Non-pigmented ciliary epithelial cell (primary cell): ENCODE results near the gene IGFBP7.
"Not testable (repeated sequence)": the region's sequence is repeated elsewhere in the genome, so short reads cannot be mapped to it uniquely, and the experiment has no call there.

Experiments
- DNase-seq: peaks from one replicate; pipeline ENCODE4 v3.0.0-alpha.2; 2010; ENCODE audit warnings: low read depth

The IGFBP7 gene

DNA sequence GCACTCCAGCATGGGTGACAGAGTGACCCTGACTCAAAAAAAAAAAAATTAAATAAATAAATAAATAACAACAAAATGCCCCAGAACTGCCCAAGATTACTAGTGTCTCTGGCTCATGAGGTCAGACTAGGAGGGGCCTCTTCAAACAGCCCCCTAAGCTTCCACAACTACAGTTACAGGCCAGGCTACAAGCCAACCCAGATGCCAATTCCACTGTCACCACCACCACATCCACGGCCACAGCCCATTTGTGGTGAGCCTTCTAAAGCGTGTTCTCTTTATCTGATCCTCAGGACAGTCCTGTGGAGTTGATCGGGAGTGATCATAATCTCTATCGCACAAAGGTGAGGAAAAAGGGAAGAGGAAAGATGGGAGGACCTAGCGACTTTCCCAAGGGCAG lies 36.6 kb downstream of the IGFBP7 start:
- no peak for DNase-seq

DNA sequence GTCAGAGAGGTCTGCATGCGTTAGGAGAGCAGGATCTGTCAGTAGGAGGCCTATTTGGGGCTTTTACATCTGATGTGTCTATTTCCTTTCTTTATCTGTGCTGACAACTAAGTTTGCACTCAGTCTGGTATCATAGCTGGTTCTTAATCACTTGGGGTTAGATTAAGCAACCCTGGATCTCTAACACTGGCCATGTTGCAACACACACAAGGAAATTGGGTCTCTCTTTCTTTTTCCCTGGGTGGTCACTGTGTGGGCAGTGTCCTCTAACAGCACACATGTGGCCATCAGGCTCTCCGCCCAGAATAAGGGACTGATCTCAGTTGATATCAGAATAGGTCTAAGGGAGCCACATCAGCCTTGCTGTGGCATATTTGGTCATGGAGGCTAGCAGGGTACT lies 38.9 kb downstream of the IGFBP7 start:
- DNase-seq: no peak

DNA sequence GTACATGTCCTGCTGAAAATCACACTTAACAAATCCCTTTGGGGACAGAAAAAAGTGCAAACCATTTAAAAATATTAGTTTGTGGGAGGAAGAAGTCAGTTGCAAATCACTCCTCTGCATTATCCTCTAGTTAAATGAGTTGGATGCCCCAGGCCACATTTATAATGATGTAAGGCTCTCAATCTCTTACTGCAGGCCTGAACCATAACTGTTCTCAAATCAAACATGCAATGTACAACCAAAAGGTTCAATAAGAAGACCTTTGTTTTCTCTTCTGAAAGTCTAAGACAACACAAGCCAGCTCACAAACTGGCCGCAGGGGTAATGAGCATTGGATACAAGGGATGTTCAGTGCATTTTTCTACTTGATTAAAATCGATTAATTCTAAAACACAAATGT lies 39.7 kb downstream of the IGFBP7 start:
- DNase-seq: no peak

DNA sequence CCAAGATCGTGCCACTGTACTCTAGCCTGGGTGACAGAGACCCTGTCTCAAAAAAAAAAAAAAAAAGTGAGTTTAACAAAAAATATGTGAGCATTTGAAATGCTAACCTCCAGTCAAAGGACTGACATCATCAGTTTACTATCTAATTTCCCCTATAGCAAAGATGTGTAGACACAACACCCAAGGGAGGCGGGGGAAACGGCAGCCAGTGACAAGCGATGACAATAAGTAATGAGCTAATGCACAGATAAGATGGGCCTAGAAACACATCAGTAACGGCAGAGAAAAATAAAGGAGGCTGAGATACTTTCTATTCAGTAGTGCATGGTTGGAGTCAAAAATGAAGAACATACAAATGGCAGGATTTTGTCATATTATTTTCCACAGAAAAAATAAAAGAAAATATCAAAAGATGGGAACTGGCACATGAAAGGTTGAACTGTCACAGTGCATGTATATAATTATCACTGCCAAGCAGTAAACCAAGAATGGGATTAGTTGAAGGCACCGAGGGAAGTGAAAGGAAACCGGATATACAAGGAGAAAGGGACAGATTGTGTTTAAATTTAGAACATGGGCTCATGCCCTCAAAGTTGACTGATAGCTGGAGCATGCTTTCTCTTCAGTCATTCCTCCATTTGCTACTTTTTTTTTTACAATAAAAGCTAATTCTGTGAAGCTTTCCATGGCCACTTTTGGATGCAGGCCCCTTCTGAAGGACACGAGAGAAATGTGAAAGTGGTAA lies 41.8 kb downstream of the IGFBP7 start:
- DNase-seq: no peak

DNA sequence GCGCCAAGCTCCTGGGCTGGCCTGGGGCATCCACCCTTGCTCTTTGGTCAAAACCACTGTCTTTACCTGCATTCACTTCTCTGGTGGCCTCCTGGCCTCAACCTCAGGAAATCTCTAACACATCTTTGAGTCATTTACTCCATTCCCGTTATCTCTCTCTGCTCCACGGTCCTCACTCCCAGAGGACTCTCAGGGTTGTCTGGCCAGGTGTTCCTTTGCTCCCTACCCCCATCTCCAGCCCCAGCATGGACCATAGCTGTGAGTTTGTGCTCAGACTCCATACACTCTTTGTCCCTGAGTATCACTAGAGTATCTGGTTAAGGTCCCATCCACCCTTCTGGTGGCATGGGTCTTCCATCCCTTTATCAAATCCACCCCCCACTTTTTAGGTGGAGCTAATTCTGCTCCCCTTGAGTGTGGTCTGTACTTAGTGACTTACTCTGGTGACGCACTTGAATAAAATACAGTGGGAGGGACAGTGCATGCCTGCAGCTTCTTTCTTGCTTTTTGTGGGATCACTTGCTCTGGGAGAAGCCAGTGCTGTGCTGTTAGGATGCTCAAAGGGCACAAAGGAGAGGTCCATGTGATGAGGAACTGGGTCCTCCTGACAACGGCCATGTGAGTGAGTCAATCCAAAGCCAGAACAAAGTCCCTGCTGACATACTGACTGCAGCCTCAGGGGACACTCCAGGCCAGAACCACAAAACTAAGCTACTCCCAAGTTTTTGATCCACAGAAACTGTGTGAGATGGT lies 44.3 kb downstream of the IGFBP7 start:
- DNase-seq: no peak

DNA sequence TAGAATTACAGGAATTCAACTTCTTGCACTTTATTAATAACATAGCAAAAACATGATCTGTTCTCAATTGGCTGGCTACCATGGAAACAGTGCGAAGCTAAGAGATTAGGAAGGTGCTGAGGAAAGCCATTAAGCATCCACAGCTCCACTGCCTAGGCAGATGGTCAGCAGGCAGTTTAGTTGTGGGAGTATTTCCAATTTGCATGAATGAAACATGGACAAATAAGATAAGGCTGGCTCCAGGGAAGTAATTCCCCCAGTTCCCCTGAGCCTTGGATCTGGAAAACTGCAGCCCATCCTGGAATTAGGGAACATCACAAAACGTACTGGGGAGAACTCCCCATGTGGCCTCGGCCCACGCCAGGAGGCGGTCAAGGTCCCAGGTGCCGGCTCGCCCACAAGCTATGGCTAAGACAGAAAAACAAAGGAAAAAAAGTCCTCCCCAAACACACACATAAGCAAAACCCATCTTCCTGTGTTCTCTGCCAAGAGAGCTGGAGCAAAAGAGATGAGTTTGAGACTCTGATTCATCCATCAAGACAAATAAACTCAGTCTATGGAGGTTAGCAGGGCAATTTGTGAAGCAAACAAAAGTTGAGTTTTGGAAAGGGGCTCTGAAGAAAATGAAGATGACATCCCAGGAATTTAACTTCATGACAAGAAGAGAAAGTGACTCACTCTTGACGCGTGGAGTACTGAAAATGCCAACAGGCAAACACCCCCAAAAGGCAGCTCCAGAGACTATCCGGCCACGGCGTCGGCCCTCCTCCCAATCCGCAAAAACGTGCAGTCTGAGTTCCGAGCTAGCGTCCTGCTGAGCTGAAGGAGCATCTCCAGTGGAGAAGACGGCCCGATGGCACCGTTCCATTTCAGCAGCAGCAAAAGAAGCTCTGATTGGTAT lies 45.1 kb downstream of the IGFBP7 start:
- peak; percentile 90 for DNase-seq

DNA sequence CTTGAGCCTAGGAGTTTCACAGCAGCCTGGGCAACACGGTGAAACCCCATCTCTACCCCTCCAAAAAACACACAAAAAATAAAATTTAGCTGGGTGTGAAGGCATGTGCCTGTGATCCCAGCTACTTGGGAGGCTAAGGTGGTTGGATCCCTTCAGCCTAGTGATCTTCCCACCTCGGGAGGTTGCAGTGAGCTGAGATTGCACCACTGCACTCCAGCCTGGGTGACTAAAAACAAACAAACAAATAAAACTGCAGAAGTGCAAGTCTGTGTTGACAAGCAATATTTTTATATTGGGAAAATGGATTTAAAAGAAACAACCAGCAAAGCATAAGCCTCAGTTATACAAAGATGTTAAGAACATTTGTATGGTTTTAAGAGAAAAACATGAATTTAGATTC lies 46.1 kb downstream of the IGFBP7 start:
- DNase-seq: no peak

DNA sequence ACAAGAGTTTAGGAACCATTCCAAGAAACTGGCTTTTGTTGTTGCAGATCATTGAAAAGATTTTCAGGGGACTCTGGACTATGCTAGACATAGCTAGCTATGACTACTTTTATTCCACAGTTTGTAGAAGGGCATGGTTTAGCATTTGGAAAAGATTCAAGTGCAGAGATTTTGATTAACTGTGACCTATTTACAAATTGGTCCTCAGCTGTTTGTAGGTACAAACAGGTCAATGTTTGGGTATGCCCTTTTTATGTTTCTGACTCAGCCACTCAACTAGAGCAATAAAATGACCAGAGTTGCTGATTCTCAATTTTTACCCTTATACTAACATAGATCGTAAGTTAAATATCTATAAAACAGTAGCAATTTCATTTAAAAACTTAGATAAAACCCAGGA lies 46.7 kb downstream of the IGFBP7 start:
- DNase-seq: no peak

DNA sequence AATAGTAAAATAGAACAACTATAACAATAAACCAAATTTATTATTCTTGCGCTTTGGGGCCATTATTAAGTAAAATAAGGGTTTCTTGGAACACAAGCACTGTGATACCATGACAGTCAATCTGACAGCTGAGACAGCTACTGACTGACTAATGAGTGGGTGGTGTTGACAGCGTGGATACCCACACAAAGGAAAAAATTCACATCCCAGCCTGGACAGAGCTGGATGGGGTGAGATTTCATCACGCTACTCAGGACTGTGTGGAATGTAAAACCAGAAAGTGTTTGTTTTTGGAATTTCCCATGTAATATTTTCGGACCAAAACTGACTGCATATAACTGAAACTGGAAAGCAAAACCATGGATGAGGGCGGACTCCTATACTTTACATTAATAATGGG lies 48.8 kb downstream of the IGFBP7 start:
- no peak for DNase-seq

DNA sequence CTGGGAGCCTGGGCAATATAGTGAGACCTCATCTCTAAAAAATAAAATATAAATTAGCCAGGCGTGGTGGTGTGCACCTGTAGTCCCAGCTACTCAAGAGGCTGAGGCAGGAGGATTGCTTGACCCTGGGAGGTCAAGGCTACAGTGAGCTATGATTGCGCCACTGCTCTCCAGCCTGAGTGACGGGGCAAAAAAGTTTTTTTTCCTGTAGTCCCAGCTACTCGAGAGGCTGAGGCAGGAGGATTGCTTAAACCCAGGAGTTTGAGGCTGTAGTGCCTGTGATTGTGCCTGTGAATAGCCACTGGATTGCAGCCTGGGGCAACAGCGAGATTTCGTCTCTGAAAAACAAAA lies 49.5 kb downstream of the IGFBP7 start:
- DNase-seq: not testable (repeated sequence)

DNA sequence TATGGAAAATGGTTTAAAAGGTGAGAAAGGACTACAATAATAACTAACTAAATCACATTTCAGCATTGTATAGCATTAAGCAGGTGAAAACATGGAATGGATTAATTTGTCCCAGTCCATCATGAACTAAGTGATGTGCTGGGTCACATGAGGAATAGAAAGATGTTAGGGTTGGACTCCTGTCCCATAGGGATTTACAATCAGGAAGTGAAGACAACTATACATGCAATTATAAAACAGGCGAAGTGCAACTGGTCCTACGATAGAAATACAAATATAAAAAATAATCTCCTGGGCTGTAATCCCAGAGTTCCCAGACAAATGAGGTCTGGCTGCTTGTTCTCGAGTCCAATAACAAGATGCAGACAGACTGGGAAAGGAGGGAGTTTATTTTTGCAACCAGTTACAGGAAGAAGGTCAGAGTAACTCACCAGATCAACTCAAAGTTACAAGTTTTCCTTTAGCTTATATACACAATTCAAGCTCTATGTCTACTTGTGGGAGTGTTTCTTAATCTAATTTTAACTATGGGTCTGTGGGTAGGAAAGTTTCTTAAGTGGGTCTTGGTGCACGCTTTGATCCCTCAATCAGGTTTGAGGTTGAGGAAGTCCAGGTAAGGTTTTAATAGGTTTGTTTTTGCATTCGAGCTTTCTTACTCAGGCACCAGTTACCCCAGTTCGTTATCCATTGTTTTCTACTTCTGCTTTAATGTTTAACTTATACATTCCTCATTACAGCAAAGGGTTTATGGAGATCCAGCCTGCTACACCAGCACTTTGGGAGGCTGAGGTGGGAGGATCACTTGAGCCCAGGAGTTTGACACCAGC lies 50.1 kb downstream of the IGFBP7 start:
- no peak for DNase-seq

DNA sequence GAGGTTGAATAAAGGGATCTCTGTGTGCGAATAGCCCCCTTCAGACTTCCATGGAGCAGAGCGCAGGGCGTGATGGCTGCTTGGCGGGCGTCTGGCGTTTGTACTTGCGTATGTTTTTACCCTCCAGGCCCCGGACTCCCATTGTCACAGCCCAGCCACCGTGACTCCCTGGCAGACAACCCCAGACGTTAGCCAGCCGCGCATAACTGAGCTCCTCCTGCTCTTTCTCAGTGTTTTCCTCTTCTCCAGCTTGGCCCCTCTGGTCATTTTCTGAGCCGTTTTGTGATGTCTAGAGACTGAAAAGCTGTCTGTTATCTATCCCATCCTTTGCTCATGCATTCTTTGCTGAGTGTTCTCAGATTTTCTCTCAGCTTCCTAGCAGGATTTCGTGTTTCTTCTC lies 54.3 kb downstream of the IGFBP7 start:
- no peak for DNase-seq

DNA sequence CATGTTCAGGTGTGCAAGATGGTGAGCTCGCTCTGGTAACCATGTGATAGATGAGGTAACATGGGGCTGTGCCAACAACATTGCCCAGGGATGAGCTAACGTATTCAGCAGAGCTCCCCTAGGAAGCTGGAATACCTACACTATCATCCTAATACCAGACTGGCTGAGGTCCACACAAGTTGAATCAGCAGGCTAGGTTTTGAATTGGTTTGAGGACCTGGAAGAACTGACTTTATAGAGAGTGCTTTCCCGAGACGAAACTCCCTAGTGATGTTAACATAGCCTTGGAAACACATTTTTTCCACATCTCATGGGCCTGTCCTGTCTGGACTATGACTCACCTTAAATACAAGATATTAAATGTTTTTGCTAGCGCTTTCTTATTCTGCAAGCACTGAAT lies 56.7 kb downstream of the IGFBP7 start:
- DNase-seq: peak; percentile 82

DNA sequence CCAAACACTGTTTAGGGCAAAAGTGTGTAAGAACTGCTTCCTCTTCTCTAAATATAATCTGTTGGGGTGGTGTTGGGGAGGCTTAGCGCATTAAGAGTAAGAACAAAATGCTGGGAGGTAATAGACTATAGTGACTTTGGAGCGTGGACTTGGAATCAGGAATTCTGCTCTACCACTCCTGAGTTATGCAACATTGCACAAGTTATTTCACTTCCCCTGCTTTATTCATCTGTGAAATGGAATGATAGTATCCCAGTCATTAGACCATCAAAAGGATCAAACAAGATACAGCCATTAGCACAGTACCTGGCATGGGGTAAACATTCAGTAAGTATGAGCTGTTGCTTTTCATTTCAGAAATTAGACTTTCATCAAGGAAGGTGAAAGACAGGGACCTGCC lies 58.7 kb downstream of the IGFBP7 start:
- no peak for DNase-seq

DNA sequence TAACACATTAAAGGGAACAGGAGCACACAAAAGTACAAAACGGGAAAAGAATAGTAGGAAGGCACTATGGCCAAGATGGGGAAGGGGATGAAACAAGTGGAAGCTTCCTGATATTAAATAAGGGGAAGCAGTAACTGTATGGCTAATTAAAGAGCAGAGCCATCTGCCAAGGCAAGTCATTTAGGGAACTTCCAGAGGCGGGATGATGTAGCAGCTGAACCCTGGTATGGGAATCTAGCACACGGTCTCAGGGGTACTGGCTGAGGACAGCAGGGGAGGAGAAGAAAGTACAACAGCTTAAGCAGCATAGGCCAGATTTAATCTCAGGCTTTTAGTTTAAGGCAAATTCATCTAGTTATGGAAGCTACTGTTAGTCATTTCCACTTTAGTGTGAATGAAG lies 59.1 kb downstream of the IGFBP7 start:
- no peak for DNase-seq

DNA sequence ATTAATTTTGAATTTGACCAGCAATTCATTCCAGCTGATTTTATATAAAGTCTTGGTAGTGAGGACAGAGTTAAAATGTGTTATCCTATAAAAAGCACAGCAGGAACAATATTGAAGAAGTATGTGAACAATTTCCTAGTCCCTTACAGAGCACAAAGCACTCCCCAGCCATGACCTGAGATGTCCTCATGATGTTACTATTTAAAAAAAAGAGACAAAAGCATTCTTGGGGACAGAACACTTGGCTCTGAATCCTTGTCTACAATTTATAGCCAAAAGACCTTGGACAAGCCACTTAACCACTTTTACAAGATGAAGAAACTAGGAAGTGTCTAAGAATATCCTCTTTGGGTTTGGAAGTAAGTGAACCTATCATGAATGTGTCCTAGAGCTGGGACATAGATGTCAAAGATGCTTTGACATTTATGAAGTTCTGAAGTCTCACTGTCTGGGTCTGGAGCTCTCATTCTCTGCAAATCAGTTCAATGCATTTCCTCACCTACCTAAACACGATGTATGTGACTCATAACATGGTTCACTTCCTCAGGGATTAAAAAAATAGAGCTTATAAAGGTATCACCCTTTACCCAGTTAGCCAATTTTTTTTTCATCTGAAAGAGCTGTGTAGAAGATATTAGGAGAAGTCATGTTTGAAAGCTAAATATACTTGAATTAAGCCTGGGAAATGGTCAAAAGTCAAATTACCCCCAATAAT lies 61.4 kb downstream of the IGFBP7 start:
- no peak for DNase-seq

DNA sequence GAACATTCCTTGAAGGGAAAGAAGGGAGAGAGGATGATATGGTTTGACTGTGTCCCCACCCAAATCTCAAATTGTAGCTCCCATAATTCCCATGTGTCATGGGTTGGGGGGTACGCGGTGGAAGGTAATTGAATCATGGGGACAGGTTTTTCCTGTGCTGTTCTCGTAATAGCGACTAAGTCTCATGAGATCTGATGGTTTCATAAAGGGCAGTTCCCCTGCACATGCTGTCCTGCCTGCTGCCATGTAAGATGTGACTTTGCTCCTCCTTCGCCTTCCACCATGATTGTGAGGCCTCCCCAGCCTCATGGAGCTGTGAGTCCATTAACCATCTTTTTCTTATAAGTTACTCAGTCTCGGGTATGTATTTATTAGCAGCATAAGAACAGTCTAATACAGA lies 63.1 kb downstream of the IGFBP7 start:
- not testable (repeated sequence) for DNase-seq

DNA sequence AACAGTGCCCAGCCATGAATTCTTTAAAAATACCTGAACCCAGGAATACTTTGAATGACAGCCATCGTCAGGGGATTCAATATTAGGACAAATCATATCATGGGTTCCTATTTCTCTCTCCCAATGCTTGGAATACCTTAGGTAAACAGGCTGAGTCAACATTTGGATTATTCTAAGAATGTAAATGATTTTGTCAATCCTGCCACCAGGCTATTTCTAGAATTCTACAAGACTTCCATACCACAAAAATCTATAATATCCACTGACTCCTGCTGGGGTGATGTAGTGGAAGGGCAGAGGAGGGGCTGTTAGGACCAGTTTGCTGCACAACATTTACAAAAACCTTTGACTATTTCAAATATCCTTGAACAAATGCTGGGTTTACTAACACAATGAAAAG lies 65.2 kb downstream of the IGFBP7 start:
- peak; percentile 58 for DNase-seq

DNA sequence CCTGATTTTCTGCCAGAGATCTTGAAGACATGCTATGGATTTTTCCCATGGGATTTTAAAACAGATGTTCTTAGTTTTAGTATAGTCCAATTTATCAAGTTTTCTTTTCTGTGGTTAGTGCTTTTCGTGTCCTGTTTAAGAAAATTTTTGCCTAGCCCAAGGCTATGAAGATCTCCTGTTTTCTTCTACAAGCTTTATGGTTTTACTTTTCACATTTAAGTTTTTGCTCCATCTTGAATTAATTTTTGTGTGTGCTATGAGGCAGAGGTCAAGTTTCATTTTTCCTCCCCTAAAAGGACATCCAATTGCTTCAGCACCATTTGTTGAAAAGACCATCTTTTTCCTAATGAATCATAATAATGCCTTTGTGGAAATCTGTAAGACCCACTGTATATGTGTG lies 65.9 kb downstream of the IGFBP7 start:
- no peak for DNase-seq

DNA sequence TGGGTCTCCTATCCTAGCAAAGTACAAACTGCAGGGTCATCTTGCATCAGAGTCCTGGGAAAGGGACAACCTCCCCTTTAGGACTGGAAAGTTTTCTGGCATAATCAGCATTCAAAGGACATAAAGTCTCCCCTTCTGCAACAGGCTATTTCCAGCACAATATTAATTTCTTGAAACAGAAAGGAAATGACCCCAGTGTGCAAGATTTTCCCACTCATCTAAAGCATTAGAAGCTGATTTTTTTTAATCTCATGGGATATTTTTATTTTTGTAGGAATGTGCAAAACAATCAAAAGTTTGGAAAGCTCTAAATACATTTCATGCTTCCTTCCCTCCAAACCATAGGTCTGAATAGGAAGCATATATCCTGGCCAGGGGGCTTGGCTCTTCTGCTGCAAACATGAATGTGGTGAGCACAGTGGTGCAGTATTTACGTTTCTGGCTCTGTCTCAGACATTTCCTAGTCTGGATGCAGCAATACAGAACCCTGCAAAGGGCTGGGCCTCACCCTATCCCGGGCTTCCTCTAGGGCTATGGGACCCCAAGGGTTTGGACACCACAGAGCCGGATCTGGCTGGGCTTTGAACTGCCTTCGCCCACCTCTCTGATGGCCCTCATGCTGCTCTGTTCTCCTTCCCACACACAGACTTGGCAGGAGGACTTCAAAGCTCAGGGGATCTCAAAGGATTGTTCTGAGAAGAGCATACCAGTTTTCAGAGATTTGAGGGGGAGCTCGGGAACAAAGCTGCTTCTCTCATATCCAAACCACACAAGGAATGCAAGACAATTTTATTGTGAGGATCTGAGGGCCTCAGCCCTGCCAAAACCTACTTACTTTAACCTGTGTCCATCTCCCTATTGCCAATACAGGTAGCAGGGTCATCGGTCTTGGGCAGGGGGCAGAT lies 66.6 kb downstream of the IGFBP7 start:
- no peak for DNase-seq
